ENCODE data around the gene LUZP2. TPM values are rescaled to one million over a fixed set of nuclear protein-coding genes. Genes with fewer than 3 reads are reported as not detected.

The LUZP2 gene
- total and polyA plus RNA-seq, 2 of the 8 experiments (the other 6 are each of a cell fraction or from before 2014, with no cell fraction given) = 0.79 to 1.5 TPM

GRCh38 chr11:24592360-24592759, 95.5 kb downstream of the LUZP2 start (continued):
- TF ChIP-seq CHD7 (IDR thresholded peaks at IDR 0.05; ENCODE audit: insufficient replicate concordance, low read length) = no peak
- TF ChIP-seq POU5F1 (IDR thresholded peaks at IDR 0.05; ENCODE audit: low read depth, low read length) = no peak
- TF ChIP-seq PHF8 (conservative IDR thresholded peaks at IDR 0.05; ENCODE audit: low read depth, low read length) = no peak
- no peak for TF ChIP-seq CHD1 (IDR thresholded peaks at IDR 0.05; ENCODE audit: low read depth, low read length)
- TF ChIP-seq CEBPB (IDR thresholded peaks at IDR 0.05; ENCODE audit: low read depth, low read length) = no peak
- no peak for TF ChIP-seq EGR1 (IDR thresholded peaks at IDR 0.05; ENCODE audit: borderline replicate concordance, low read depth, low read length)
- no peak for TF ChIP-seq EP300 (IDR thresholded peaks at IDR 0.05; ENCODE audit: borderline replicate concordance in 1 of 2, low read depth in 2 of 2, low read length in 2 of 2)
- no peak for TF ChIP-seq NANOG (IDR thresholded peaks at IDR 0.05; ENCODE audit: insufficient read depth, low read depth, low read length, poor library complexity, severe bottlenecking)
- TF ChIP-seq CBX8 (IDR thresholded peaks at IDR 0.05; ENCODE audit: borderline replicate concordance, low read depth, low read length) = no peak
- no peak for TF ChIP-seq POLR2AphosphoS5 (IDR thresholded peaks at IDR 0.05; ENCODE audit: low read depth, low read length)
- no peak for TF ChIP-seq CREB1 (IDR thresholded peaks at IDR 0.05)
- TF ChIP-seq GABPA (IDR thresholded peaks at IDR 0.05; ENCODE audit: borderline replicate concordance, insufficient read depth, low read length) = no peak
- TF ChIP-seq RFX5 (IDR thresholded peaks at IDR 0.05; ENCODE audit: borderline replicate concordance, low read depth, low read length) = no peak

Data from H1 (cell line).